ENCODE results near the gene KLC1.

GRCh38 chr14:103679351-103679750, 50.3 kb downstream of the KLC1 start:
- no peak for TF ChIP-seq POLR2A (IDR thresholded peaks at IDR 0.05)
- TF ChIP-seq, protein P1, sequence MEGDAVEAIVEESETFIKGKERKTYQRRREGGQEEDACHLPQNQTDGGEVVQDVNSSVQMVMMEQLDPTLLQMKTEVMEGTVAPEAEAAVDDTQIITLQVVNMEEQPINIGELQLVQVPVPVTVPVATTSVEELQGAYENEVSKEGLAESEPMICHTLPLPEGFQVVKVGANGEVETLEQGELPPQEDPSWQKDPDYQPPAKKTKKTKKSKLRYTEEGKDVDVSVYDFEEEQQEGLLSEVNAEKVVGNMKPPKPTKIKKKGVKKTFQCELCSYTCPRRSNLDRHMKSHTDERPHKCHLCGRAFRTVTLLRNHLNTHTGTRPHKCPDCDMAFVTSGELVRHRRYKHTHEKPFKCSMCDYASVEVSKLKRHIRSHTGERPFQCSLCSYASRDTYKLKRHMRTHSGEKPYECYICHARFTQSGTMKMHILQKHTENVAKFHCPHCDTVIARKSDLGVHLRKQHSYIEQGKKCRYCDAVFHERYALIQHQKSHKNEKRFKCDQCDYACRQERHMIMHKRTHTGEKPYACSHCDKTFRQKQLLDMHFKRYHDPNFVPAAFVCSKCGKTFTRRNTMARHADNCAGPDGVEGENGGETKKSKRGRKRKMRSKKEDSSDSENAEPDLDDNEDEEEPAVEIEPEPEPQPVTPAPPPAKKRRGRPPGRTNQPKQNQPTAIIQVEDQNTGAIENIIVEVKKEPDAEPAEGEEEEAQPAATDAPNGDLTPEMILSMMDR (IDR thresholded peaks at IDR 0.05), result no peak
